Naive thymus-derived CD8-positive, alpha-beta T cell (primary cell): ENCODE data around the gene CABLES1. TPM values are rescaled to one million over a fixed set of nuclear protein-coding genes. Genes with fewer than 3 reads are reported as not detected.
A peak's percentile ranks its signal among the peaks of the same experiment; 100 is the strongest.

ENCODE experiments used
- ATAC-seq, 2 donors: fragments of 150-1000 bp; cut with Tn5 transposase in 1 of 2; sonication (Bioruptor Pico), chemical (Tn5 transposase) in 1 of 2; 1 replicate in 1 of 2; 2 replicates in 1 of 2; pipeline ENCODE4 v1.10.0; 2021; ENCODE audit warnings: mild to moderate bottlenecking in 2 of 2, moderate library complexity in 2 of 2
- POLR2A ChIA-PET: fragments of 350-600 bp; sonication (Branson Sonifier 250); formaldehyde crosslinking; loops from one replicate; lab custom pipeline; 2021; ENCODE audit warnings: antibody characterized with exemption; lab: Charles Lee
- DNase-seq, 10 donors: peaks; one replicate each; pipeline versions ENCODE4 v3.0.0 to v3.0.0-alpha.2; 2020 to 2022
- H3K27ac Mint-ChIP-seq, 10 donors: one replicate each; pipeline ENCODE4 v1.8.0; 2020 to 2022; ENCODE audit warnings: mild to moderate bottlenecking in 10 of 10, mixed read lengths in 10 of 10, moderate library complexity in 4 of 10, inconsistent platforms in 1 of 10
- H3K27me3 Mint-ChIP-seq, 5 donors: one replicate each; pipeline ENCODE4 v1.8.0; 2021 to 2022; ENCODE audit warnings: mixed read lengths in 5 of 5
- H3K36me3 Mint-ChIP-seq, 3 donors: one replicate each; pipeline ENCODE4 v1.8.0; 2020 to 2022; ENCODE audit warnings: mixed read lengths in 3 of 3, mild to moderate bottlenecking in 2 of 3, inconsistent platforms in 1 of 3
- H3K4me1 Mint-ChIP-seq, 4 donors: one replicate each; pipeline ENCODE4 v1.8.0; 2021 to 2022; ENCODE audit warnings: mixed read lengths in 4 of 4
- H3K4me3 Mint-ChIP-seq, 10 donors: one replicate each; pipeline ENCODE4 v1.8.0; 2020 to 2022; ENCODE audit warnings: mild to moderate bottlenecking in 10 of 10, mixed read lengths in 10 of 10, moderate library complexity in 6 of 10, inconsistent platforms in 1 of 10
- H3K9me3 Mint-ChIP-seq, 9 donors: one replicate each; pipeline ENCODE4 v1.8.0; 2020 to 2022; ENCODE audit warnings: mixed read lengths in 9 of 9, mild to moderate bottlenecking in 3 of 9, inconsistent platforms in 1 of 9, moderate library complexity in 1 of 9
- polyA plus RNA-seq, 3 donors: library from polyadenylated mRNA; unstranded; fragments of 300-500 nt; fragmentation: Illumina TruSeq; gene quantifications; one replicate each; pipeline ENCODE4 v1.2.3, GENCODE V29; 2021
- total RNA-seq, 8 experiments: library from RNA in 2 of 8; stranded (reverse) in 2 of 8; gene quantifications; one replicate each; pipeline ENCODE4 v1.2.3 and lab custom pipeline; 2021 to 2026

CABLES1 gene
- total and polyA plus RNA-seq, 5 experiments from 2014 or later, result 0.82 to 0.99 TPM; not detected in 3

DNA sequence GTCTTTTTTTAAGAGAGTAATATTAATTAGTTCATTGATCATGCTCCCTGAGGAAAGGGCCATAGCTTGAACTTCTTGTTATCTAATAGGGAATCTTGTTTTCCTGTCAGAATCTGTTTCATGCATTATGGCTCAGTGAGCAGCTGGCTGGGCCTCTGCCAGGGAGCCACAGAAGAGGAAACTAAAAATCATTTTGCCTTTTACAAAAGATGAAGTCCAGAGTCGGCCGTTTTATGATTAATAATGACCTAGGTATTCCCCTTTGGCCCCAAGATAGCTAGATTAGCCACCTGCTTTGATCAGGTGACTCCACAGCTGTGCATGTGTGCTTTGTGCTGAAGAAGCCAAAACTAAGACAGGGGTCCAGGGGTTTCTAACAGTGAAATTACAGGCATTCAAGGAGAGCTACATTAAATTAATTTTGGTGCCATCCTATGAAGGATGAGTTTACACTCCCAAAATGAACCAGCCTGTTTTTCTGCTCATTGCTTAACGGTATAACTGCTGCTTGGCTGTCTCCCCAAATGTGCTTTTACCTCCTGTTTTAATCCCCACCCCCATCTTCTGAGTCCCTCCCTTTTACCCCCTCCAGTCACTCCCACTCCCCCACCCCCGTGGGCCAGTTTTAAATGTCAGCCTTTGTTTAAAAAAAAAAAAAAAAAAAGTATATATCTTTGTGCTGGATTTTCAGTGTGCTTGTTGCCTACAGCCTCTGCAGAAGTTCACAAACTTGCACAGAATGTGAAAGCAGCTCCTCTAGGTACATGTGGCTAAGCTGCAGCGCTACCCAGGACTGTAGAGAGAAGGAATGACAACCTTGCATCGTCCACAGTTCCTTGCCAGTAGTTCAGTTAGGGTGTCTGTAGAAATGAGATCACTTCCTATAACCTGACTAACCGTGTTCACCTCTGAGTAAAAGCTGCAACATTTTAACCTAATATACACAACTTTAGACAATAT is 93.1 kb downstream of the CABLES1 start:
- Mint-ChIP-seq H3K27me3 (peaks cover 0 to 3% (median 0%) of the 10 kb centered on the region in 5 donors), H3K4me1 (peaks cover 5 to 79% (median 14%) of the 10 kb centered on the region in 4 donors), H3K9me3 (no peaks in the 10 kb centered on the region), H3K4me3 (peak overlapping the region in 2 of 10 donors; percentile 29 to 43), H3K36me3 (no peaks in the 10 kb centered on the region), H3K27ac (peak overlapping the region in 8 of 10 donors; percentile 49 to 78 (median 67))
- DNase-seq (peak in 1 of 10 donors; percentile 10), ATAC-seq (peak; percentile 16 to 19)
- POLR2A ChIA-PET, result no interaction called here

DNA sequence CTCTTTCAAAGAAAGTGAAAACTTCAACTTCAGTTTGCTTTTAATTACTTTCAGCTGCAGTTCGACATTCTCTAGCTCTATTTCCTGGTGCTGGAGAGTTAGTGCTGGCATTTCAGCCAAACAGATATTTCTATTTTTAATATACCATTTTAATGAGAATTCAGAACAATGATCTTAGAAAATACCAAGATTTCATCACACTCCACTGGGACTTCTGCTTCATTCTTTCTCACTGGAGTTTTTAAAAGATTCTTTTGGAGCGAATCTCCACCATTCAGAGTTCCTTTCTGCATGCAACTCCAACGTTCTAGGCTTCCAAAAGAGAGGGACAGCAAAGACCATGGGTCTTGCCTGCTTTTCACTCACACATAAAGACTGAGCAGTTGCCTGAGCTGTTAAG is 94.2 kb downstream of the CABLES1 start:
- POLR2A ChIA-PET, result no interaction called here
- H3K27me3 Mint-ChIP-seq, result peaks cover 0 to 3% (median 0%) of the 10 kb centered on the region in 5 donors
- peak overlapping the region in 5 of 10 donors; percentile 11 to 61 (median 24) for H3K27ac Mint-ChIP-seq
- ATAC-seq, result no peak
- no peaks in the 10 kb centered on the region for H3K36me3 Mint-ChIP-seq
- H3K4me1 Mint-ChIP-seq, result peaks cover 5 to 75% (median 14%) of the 10 kb centered on the region in 4 donors
- no peaks in the 10 kb centered on the region for H3K9me3 Mint-ChIP-seq
- no peak overlapping the region for H3K4me3 Mint-ChIP-seq
- DNase-seq, result no peak

DNA sequence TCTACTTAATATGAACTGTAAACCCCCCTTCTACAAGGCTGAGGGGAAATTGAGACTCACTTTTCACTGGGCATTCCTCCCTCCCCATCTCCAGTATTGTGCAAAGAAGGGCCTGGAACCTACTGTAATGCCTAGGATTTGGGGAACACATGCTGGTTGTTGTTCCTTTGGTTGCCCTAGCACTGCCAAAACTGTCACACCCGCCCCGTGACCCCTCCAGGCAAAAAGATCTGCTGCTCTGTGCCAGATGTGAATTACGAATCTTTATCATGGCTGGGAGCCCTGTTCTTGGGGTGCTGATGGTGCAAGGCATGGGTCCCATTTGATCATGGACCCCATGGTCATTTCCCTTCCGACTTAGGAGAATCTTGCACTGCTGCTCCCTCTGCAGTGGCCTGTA is 95.4 kb downstream of the CABLES1 start:
- Mint-ChIP-seq H3K9me3 (no peaks in the 10 kb centered on the region), H3K36me3 (no peaks in the 10 kb centered on the region), H3K4me1 (peaks cover 5 to 65% (median 14%) of the 10 kb centered on the region in 4 donors), H3K27me3 (peaks cover 0 to 3% (median 0%) of the 10 kb centered on the region in 5 donors), H3K27ac (peak overlapping the region; percentile 8 to 89 (median 68)), H3K4me3 (peak overlapping the region in 2 of 10 donors; percentile 23 to 39)
- DNase-seq (no peak), ATAC-seq (no peak)
- POLR2A ChIA-PET, result no interaction called here

DNA sequence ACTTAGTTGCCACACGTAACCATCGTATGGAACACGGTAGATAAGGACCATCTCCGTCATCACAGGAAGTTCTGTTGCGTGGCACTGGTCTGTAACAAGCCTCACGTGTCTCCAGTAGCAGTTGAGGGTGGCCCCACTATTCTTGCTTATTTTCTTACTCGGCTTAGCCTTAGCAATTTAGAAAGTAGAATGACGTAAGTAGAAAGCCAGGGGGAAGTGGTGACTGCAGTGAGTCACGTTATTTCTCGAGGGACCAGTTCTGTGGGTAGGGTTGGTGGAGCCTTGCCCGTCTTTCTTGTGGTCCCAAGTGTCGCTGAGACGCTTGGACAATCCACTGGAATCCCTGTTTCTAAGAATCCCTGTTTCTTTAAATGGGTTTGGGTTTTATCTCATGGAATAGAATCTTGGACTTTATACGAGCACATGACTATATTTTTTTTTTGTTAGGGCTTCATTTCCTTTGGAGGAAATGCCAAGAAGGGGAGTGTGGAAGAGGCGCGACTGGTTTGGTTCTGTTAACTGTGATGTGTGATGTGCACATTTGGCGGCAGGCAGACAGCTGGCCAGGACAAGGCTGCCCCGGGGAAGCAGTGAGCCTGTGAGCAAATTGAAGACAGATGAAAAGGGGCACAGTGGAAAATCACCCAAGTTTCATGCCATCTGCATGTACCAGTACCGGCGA is 96.2 kb downstream of the CABLES1 start:
- H3K27ac Mint-ChIP-seq, result peak overlapping the region; percentile 63 to 96 (median 84)

DNA sequence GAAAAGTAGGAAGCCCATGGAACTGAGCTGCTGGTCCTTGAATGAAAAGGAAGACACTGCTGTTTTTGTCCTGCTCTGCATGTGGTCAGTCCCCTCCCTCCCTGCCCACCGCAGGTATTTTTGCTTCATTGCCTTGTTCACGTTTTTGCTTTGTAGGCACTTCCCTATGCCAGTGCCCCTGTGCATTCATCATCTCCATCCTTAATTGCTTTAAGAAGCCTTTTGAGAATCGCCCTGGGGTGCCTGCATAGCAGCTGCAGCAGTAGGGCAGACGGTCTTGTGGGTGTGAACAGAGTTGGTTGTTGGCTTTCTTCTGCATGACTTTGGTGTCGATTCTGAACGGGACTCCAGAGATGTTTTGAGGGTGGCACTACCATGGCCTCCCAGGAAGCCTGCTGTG is 97.0 kb downstream of the CABLES1 start:
- Mint-ChIP-seq H3K4me3 (peak overlapping the region in 4 of 10 donors; percentile 18 to 58 (median 26)), H3K9me3 (no peaks in the 10 kb centered on the region)
- no peak for ATAC-seq

More for the DNA sequence above, 96.2 kb downstream of the CABLES1 start:
- no peaks in the 10 kb centered on the region for H3K36me3 Mint-ChIP-seq
- H3K4me3 Mint-ChIP-seq, result peak overlapping the region in 9 of 10 donors; percentile 10 to 79 (median 50)
- H3K4me1 Mint-ChIP-seq, result peaks cover 5 to 65% (median 14%) of the 10 kb centered on the region in 4 donors
- H3K27me3 Mint-ChIP-seq, result peaks cover 0 to 3% (median 0%) of the 10 kb centered on the region in 5 donors
- no peaks in the 10 kb centered on the region for H3K9me3 Mint-ChIP-seq
- ATAC-seq (peak; percentile 91 to 92), DNase-seq (peak in 9 of 10 donors; percentile 34 to 87 (median 64))
- POLR2A ChIA-PET, result no interaction called here

DNA sequence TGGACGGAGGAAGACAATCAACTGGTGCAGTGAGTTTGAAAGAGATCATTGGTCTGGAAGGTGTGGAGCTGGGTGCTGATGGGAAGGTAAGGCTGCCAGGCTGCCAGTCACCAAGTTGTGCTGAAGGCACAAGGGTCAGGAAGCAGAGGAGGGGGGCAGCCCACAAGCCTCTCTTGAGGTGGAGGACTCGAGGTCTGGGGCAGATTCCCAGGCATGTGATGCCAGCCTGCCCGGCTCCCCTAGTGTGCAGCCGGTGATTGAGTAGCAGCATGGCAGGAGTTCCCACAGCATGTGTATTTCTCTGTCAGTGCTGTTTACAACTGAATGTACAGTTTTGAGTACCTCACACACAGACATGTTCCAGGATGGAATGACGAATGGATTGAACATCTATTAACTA is 99.3 kb downstream of the CABLES1 start:
- Mint-ChIP-seq H3K36me3 (peaks cover 0 to 1% (median 0%) of the 10 kb centered on the region in 3 donors), H3K9me3 (no peaks in the 10 kb centered on the region), H3K4me1 (peaks cover 10 to 53% (median 27%) of the 10 kb centered on the region in 4 donors), H3K27ac (peak overlapping the region in 4 of 10 donors; percentile 12 to 37 (median 30)), H3K4me3 (peak overlapping the region in 1 of 10 donors; percentile 60), H3K27me3 (peaks cover 0 to 3% (median 0%) of the 10 kb centered on the region in 5 donors)
- no peak for ATAC-seq
- no peak for DNase-seq
- POLR2A ChIA-PET, result no interaction called here

More for the DNA sequence above, 97.0 kb downstream of the CABLES1 start:
- DNase-seq, result no peak
- Mint-ChIP-seq H3K36me3 (no peaks in the 10 kb centered on the region), H3K27me3 (peaks cover 0 to 3% (median 0%) of the 10 kb centered on the region in 5 donors), H3K4me1 (peaks cover 5 to 57% (median 17%) of the 10 kb centered on the region in 4 donors), H3K27ac (peak overlapping the region in 4 of 10 donors; percentile 69 to 89 (median 76))
- POLR2A ChIA-PET, result no interaction called here

DNA sequence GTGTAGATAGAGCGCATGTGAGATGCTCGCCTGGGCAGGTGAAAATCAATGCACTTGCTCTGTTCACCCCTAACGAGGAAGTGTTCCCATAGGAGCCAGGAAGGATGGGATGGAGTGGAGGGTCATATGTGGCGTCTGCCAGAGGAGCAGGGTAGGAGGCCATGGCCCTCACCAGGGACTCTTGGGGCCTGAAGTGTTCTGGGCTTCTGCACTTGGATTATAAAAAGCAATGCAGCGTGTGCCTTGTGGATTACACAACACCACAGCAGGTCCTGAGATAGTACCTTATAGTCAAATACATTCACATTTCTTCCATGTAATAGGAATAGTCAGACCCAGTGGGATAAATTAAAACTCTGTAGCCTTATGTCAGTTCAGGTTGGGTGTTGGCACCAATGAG is 100.1 kb downstream of the CABLES1 start:
- Mint-ChIP-seq H3K36me3 (peaks cover 0 to 1% (median 0%) of the 10 kb centered on the region in 3 donors), H3K27ac (peak overlapping the region in 1 of 10 donors; percentile 16), H3K27me3 (peaks cover 0 to 3% (median 0%) of the 10 kb centered on the region in 5 donors), H3K4me3 (peak overlapping the region in 1 of 10 donors; percentile 42), H3K9me3 (no peaks in the 10 kb centered on the region), H3K4me1 (peaks cover 10 to 49% (median 27%) of the 10 kb centered on the region in 4 donors)
- ATAC-seq (no peak), DNase-seq (no peak)
- POLR2A ChIA-PET, result no interaction called here

DNA sequence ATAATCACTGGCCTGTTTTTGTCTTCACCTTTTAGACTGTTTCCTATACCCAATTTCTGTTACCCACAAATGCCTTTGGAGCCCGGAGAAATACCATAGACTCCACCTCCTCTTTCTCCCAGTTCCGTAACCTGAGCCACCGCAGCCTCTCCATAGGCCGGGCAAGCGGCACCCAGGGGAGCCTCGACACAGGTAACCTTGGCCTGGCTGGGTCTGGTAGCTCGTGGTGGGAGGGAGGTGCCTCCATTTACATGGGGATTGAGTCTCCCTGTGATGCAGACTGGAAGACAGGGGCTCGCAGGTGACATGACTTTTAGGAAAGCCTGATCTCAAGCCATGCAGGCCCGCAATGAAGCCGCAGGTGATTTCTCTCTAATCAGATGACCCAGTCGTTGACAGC is 100.6 kb downstream of the CABLES1 start:
- H3K27ac Mint-ChIP-seq, result peak overlapping the region in 3 of 10 donors; percentile 16 to 37 (median 31)
- no peak for DNase-seq
- H3K4me3 Mint-ChIP-seq, result no peak overlapping the region
- H3K27me3 Mint-ChIP-seq, result peaks cover 0 to 3% (median 0%) of the 10 kb centered on the region in 5 donors
- ATAC-seq, result no peak
- peaks cover 10 to 43% (median 26%) of the 10 kb centered on the region in 4 donors for H3K4me1 Mint-ChIP-seq
- peaks cover 0 to 1% (median 0%) of the 10 kb centered on the region in 3 donors for H3K36me3 Mint-ChIP-seq
- no peaks in the 10 kb centered on the region for H3K9me3 Mint-ChIP-seq
- POLR2A ChIA-PET, result no interaction called here

DNA sequence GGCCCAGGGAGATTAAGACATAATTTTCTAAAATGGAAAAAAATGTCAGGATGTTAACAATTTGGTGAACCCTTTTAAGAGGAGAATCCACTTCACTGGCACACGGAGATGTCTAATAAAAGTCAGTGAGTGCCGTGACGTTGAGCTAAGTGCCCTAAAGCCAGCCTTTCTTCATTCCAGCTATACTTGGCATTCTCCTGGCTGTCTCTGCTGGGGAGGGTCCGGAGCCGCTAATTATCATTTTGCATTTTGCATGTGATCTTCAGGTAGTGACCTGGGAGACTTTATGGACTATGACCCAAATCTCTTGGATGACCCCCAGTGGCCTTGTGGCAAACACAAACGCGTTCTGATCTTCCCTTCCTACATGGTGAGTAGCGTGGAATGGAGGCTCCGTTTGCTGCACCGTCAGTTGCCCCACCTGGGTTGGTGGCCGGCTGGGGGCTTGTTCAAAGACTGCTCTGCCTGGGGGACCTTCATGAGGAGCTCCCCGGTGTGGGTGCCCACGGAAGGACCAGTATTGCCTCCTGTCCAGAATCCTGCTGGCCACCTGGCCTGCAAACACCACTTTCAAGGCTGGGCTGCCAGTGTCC is 101.7 kb downstream of the CABLES1 start:
- H3K4me1 Mint-ChIP-seq, result peaks cover 6 to 33% (median 16%) of the 10 kb centered on the region in 4 donors

DNA sequence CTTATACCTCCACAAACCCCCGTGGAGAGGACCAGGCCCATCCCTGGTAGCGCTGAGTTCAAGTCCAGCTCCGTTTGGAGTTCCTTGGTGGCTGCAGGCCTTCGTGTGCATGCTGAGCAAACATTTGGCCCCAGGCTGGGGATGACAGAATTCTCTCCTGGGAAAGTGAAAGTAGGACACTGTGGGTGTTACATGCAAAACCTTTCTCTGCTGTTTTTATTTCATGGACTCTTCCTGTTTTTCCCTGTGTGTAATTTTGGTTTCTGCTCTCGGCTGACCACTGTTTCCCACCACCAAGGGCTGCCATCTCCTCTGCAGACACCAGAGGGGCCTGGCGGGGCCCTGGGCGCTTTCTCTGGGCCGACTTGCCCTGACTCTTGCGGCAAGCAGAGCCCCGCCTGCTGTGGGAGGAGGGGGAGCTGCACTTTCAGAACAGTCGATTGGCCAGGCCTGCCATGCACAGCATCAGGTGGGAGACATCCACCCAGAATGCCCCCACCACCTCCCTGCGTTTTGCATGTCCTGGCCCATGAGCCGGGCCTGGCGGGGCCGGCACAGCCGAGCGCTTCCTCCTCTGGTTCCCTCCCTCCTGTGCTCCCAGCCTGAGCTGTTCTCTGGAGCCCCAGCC is 102.4 kb downstream of the CABLES1 start:
- Mint-ChIP-seq H3K4me1 (peaks cover 6 to 30% (median 14%) of the 10 kb centered on the region in 4 donors), H3K4me3 (peak overlapping the region; percentile 66 to 84 (median 76))
- POLR2A ChIA-PET, result interaction anchor here (1.0 kb wide), 1 partner anchor 10 kb away, joined by 3 read pairs; no protein-coding TSS in a partner anchor

More for the DNA sequence above, 101.7 kb downstream of the CABLES1 start:
- ATAC-seq (no peak), DNase-seq (no peak)
- H3K27me3 Mint-ChIP-seq, result peaks cover 0 to 3% (median 0%) of the 10 kb centered on the region in 5 donors
- peaks cover 0 to 1% (median 0%) of the 10 kb centered on the region in 3 donors for H3K36me3 Mint-ChIP-seq
- H3K27ac Mint-ChIP-seq, result peak overlapping the region in 1 of 10 donors; percentile 14
- H3K4me3 Mint-ChIP-seq, result peak overlapping the region in 4 of 10 donors; percentile 22 to 75 (median 32)
- POLR2A ChIA-PET, result interaction anchor here (1.0 kb wide), 1 partner anchor 10 kb away, joined by 3 read pairs; no protein-coding TSS in a partner anchor
- H3K9me3 Mint-ChIP-seq, result no peaks in the 10 kb centered on the region

DNA sequence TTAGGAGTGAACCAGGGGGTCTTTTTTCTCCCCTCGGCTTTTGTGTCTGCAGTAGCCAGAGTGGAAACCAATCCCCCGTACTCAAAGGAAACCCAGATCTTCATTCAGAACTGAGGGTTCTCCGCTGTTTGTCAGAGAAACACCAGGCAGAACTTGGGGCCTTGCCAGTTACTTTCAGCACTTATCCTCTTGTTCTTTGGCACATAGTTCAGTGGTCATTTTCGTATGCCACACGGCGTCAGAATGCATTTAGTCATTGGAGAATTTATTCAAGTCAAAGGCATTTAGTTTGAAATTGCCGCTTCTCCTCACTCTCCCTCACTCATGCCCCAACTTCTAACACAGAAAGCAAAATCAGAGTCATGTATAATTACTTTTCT is 102.9 kb downstream of the CABLES1 start:
- Mint-ChIP-seq H3K4me1 (peaks cover 6 to 27% (median 14%) of the 10 kb centered on the region in 4 donors), H3K36me3 (peaks cover 0 to 1% (median 0%) of the 10 kb centered on the region in 3 donors), H3K27ac (peak overlapping the region in 7 of 10 donors; percentile 31 to 88 (median 66)), H3K9me3 (no peaks in the 10 kb centered on the region), H3K27me3 (peaks cover 0 to 2% (median 0%) of the 10 kb centered on the region in 5 donors), H3K4me3 (peak overlapping the region; percentile 64 to 84 (median 76))
- POLR2A ChIA-PET, result interaction anchor here (1.0 kb wide), 1 partner anchor 9 kb away, joined by 3 read pairs; no protein-coding TSS in a partner anchor
- ATAC-seq (no peak), DNase-seq (no peak)

More for the DNA sequence above, 102.4 kb downstream of the CABLES1 start:
- H3K27me3 Mint-ChIP-seq, result peaks cover 0 to 3% (median 0%) of the 10 kb centered on the region in 5 donors
- peaks cover 0 to 1% (median 0%) of the 10 kb centered on the region in 3 donors for H3K36me3 Mint-ChIP-seq
- no peaks in the 10 kb centered on the region for H3K9me3 Mint-ChIP-seq
- ATAC-seq (peak; percentile 65 to 73), DNase-seq (peak in 4 of 10 donors; percentile 10 to 69 (median 24))
- H3K27ac Mint-ChIP-seq, result peak overlapping the region in 6 of 10 donors; percentile 49 to 92 (median 66)
